GM21619 (cell line): ENCODE data around the gene DRC7.
A peak's percentile ranks its signal among the peaks of the same experiment; 100 is the strongest.
"Not testable (repeated sequence)": the region's sequence is repeated elsewhere in the genome, so short reads cannot be mapped to it uniquely, and the experiment has no call there.

Experiments
- ATAC-seq: cut with Tn5 transposase; IDR thresholded peaks from one replicate; pipeline ENCODE4 v1.9.1; 2021; ENCODE audit not compliant: unreplicated experiment

DRC7 gene

GRCh38 chr16:57732714-57733113, 38.1 kb downstream of the DRC7 start:
- no peak for ATAC-seq

GRCh38 chr16:57734308-57734924, 39.8 kb downstream of the DRC7 start:
- no peak for ATAC-seq

- ATAC-seq, result peak; percentile 90
Observed at GRCh38 chr16:57734925-57735754, 40.5 kb downstream of the DRC7 start.

GRCh38 chr16:57735755-57736418, 41.3 kb downstream of the DRC7 start, which contains the start of gene KATNB1:
Gene KATNB1 (plus strand): TSS chr16:57735770. CDS start chr16:57737244, 1,474 bp downstream.
- peak; percentile 19 for ATAC-seq

- no peak for ATAC-seq
Observed at GRCh38 chr16:57736419-57737351, 42.1 kb downstream of the DRC7 start.

GRCh38 chr16:57738844-57739243, 44.2 kb downstream of the DRC7 start:
- no peak for ATAC-seq

- ATAC-seq, result no peak
Observed at GRCh38 chr16:57739756-57740422, 45.3 kb downstream of the DRC7 start.

GRCh38 chr16:57740423-57741071, 45.9 kb downstream of the DRC7 start:
- ATAC-seq, result no peak

GRCh38 chr16:57741660-57742191, 47.1 kb downstream of the DRC7 start:
- no peak for ATAC-seq

- no peak for ATAC-seq
Observed at GRCh38 chr16:57742543-57742942, 47.9 kb downstream of the DRC7 start.

- no peak for ATAC-seq
Observed at GRCh38 chr16:57743458-57743857, 48.9 kb downstream of the DRC7 start.

- no peak for ATAC-seq
Observed at GRCh38 chr16:57743886-57744641, 49.5 kb downstream of the DRC7 start.

GRCh38 chr16:57744642-57744903, 50.0 kb downstream of the DRC7 start:
- ATAC-seq, result no peak

- no peak for ATAC-seq
Observed at GRCh38 chr16:57745768-57746167, 51.2 kb downstream of the DRC7 start.

GRCh38 chr16:57746316-57746715, 51.7 kb downstream of the DRC7 start:
- ATAC-seq, result not testable (repeated sequence)

GRCh38 chr16:57747091-57747490, 52.5 kb downstream of the DRC7 start:
- no peak for ATAC-seq

GRCh38 chr16:57747496-57747895, 52.9 kb downstream of the DRC7 start:
- no peak for ATAC-seq

GRCh38 chr16:57747996-57748395, 53.4 kb downstream of the DRC7 start:
- ATAC-seq, result no peak

GRCh38 chr16:57748596-57748995, 54.0 kb downstream of the DRC7 start:
- no peak for ATAC-seq
